Hepatic stellate cell (primary cell): ENCODE results near the gene TSSK1B.
"Not testable (repeated sequence)": the region's sequence is repeated elsewhere in the genome, so short reads cannot be mapped to it uniquely, and the experiment has no call there.

ENCODE experiments used
- DNase-seq: peaks from one replicate; pipeline ENCODE4 v3.0.0; 2011; ENCODE audit warnings: low spot score

TSSK1B gene

GRCh38 chr5:113397986-113398385 is 36.8 kb downstream of the TSSK1B start:
- DNase-seq: not testable (repeated sequence)

- DNase-seq: no peak
Measured at GRCh38 chr5:113397046-113397445, 37.7 kb downstream of the TSSK1B start.

GRCh38 chr5:113394658-113395057 is 40.1 kb downstream of the TSSK1B start:
- no peak for DNase-seq

- no peak for DNase-seq
Measured at GRCh38 chr5:113390224-113390623, 44.6 kb downstream of the TSSK1B start.

- DNase-seq: no peak
Measured at GRCh38 chr5:113389116-113389515, 45.7 kb downstream of the TSSK1B start.

GRCh38 chr5:113387844-113388243 is 46.9 kb downstream of the TSSK1B start:
- DNase-seq: no peak

GRCh38 chr5:113384782-113385285 is 50.0 kb downstream of the TSSK1B start:
- DNase-seq: no peak

GRCh38 chr5:113382731-113383130 is 52.1 kb downstream of the TSSK1B start:
- DNase-seq: no peak
